GM12878 (cell line): ENCODE measurements around the gene IGIP. TPM values are rescaled to one million over a fixed set of nuclear protein-coding genes. Genes with fewer than 3 reads are reported as not detected.

ENCODE experiments used
- ATF2 ChIP-seq: IDR thresholded peaks from 2 replicates; pipeline ENCODE4 v1.6.1; 2012; ENCODE audit warnings: low read length, inconsistent platforms
- BACH1 ChIP-seq: fragments of 450-650 bp; IDR thresholded peaks from 2 replicates; pipeline ENCODE4 v1.6.1; 2017; ENCODE audit warnings: mild to moderate bottlenecking, borderline replicate concordance
- BHLHE40 ChIP-seq, 2 experiments: fragments of 450-650 bp in 1 of 2; IDR thresholded peaks; 2 replicates each; pipeline ENCODE4 v1.6.1; 2011 to 2017; ENCODE audit warnings: low read depth in 2 of 2, borderline replicate concordance in 1 of 2, improper control_type of control experiment in 1 of 2, low read length in 1 of 2, mild to moderate bottlenecking in 1 of 2
- CBX3 ChIP-seq: fragments of 200-600 bp; sonication (generic); IDR thresholded peaks from 2 replicates; pipeline ENCODE4 v1.6.1; 2016; ENCODE audit warnings: low read depth, borderline replicate concordance
- EED ChIP-seq: sonication (generic); IDR thresholded peaks from 2 replicates; pipeline ENCODE4 v1.6.1; 2016; ENCODE audit warnings: antibody characterized with exemption, low read depth
- GATAD2B ChIP-seq: fragments of 450-650 bp; conservative IDR thresholded peaks from 2 replicates; pipeline ENCODE4 v1.6.1; 2017; ENCODE audit warnings: low read depth, mild to moderate bottlenecking, moderate library complexity
- HDGF ChIP-seq: fragments of 450-650 bp; IDR thresholded peaks from 2 replicates; pipeline ENCODE4 v1.6.1; 2016; ENCODE audit warnings: antibody characterized with exemption
- IRF3 ChIP-seq: fragments of 450-650 bp; IDR thresholded peaks from 2 replicates; pipeline ENCODE4 v1.6.1; 2014; ENCODE audit warnings: mild to moderate bottlenecking
- MAX ChIP-seq: IDR thresholded peaks from 2 replicates; pipeline ENCODE4 v1.6.1; 2012; ENCODE audit warnings: low read depth, low read length, improper control_type of control experiment
- MTA3 ChIP-seq: IDR thresholded peaks from 2 replicates; pipeline ENCODE4 v1.6.1; 2012; ENCODE audit warnings: low read length, inconsistent platforms, borderline replicate concordance
- MYB ChIP-seq: fragments of 150-350 bp; IDR thresholded peaks from 2 replicates; pipeline ENCODE4 v1.6.1; 2014; ENCODE audit warnings: mild to moderate bottlenecking, low read depth, low read length, borderline replicate concordance
- NFIC ChIP-seq: IDR thresholded peaks from 2 replicates; pipeline ENCODE4 v1.6.1; 2012; ENCODE audit warnings: low read depth, mild to moderate bottlenecking, inconsistent platforms, low read length, moderate library complexity
- NFXL1 ChIP-seq: fragments of 450-650 bp; IDR thresholded peaks from 2 replicates; pipeline ENCODE4 v1.6.1; 2017; ENCODE audit warnings: antibody characterized with exemption, mild to moderate bottlenecking, borderline replicate concordance
- NRF1 ChIP-seq: conservative IDR thresholded peaks from 2 replicates; pipeline ENCODE4 v1.6.1; 2011; ENCODE audit warnings: mild to moderate bottlenecking, low read depth, low read length, improper control_type of control experiment
- POLR2AphosphoS5 ChIP-seq: IDR thresholded peaks from 2 replicates; pipeline ENCODE4 v1.6.1; 2011; ENCODE audit warnings: mild to moderate bottlenecking, low read length, inconsistent platforms
- POU2F2 ChIP-seq: IDR thresholded peaks from 3 replicates; pipeline ENCODE4 v1.6.1; 2011; ENCODE audit warnings: low read depth, mild to moderate bottlenecking, low read length, borderline replicate concordance
- RELB ChIP-seq: fragments of 450-650 bp; IDR thresholded peaks from 2 replicates; pipeline ENCODE4 v1.6.1; 2017; ENCODE audit warnings: low read depth, mild to moderate bottlenecking, moderate library complexity
- SIX5 ChIP-seq: IDR thresholded peaks from 2 replicates; pipeline ENCODE4 v1.6.1; 2011; ENCODE audit warnings: mild to moderate bottlenecking, low read depth, low read length, moderate library complexity; ENCODE audit not compliant: severe bottlenecking
- SMAD1 ChIP-seq: fragments of 450-650 bp; IDR thresholded peaks from 2 replicates; pipeline ENCODE4 v1.6.1; 2018; ENCODE audit warnings: mild to moderate bottlenecking, low read depth; ENCODE audit not compliant: partially characterized antibody
- SPI1 ChIP-seq: IDR thresholded peaks from 2 replicates; pipeline ENCODE4 v1.6.1; 2011; ENCODE audit warnings: low read depth, mild to moderate bottlenecking, low read length, moderate library complexity, borderline replicate concordance; ENCODE audit not compliant: insufficient read depth
- TAF1 ChIP-seq: IDR thresholded peaks from 2 replicates; pipeline ENCODE4 v1.6.1; 2011; ENCODE audit warnings: mild to moderate bottlenecking, low read depth, low read length, borderline replicate concordance
- ZBTB40 ChIP-seq: fragments of 450-650 bp; IDR thresholded peaks from 2 replicates; pipeline ENCODE4 v1.6.1; 2016; ENCODE audit warnings: mild to moderate bottlenecking, moderate library complexity, borderline replicate concordance
- ZNF622 ChIP-seq: fragments of 450-650 bp; IDR thresholded peaks from 2 replicates; pipeline ENCODE4 v1.6.1; 2017; ENCODE audit warnings: mild to moderate bottlenecking, inconsistent platforms
- ZZZ3 ChIP-seq: IDR thresholded peaks from 2 replicates; pipeline ENCODE4 v1.6.1; 2011; ENCODE audit warnings: low read depth; ENCODE audit not compliant: control insufficient read depth, insufficient read length
- polyA plus RNA-seq, 11 experiments: library from polyadenylated mRNA; depleted of rRNA in 4 of 11; unstranded in 6 of 11; stranded (reverse) in 5 of 11; fragments of >200 nt; fragmentation: Nextera tagmentation in 4 of 11; fragmentation: Illumina TruSeq in 1 of 11; extraction: Ambion mirVana in 4 of 11; extraction: Trizol in 1 of 11; gene quantifications; 1 replicate in 1 of 11; 2 replicates in 10 of 11; pipeline versions ENCODE4 v1.2.1 to v1.2.3, GENCODE V29; 2011 to 2016; ENCODE audit warnings: inconsistent platforms in 2 of 11, missing spikeins in 2 of 11, low read depth in 1 of 11
- total RNA-seq, 4 experiments: library from RNA; depleted of rRNA in 3 of 4; stranded (reverse); fragments of >200 nt in 3 of 4; fragmentation: Illumina TruSeq in 1 of 4; extraction: Trizol in 1 of 4; gene quantifications; 2 replicates each; pipeline versions ENCODE4 v1.2.1 to v1.2.3, GENCODE V29; 2013 to 2021

IGIP gene
- total and polyA plus RNA-seq, 10 of the 15 experiments (the other 5 are each of a cell fraction or from before 2014, with no cell fraction given) = 0.58 to 3.3 (median 1.9) TPM

- no peak for TF ChIP-seq ZBTB40
- no peak for TF ChIP-seq BACH1
- 0 out of 2 replicates have a peak, but pooled peaks have one; percentile 18 for TF ChIP-seq RELB
- no peak for TF ChIP-seq GATAD2B
- TF ChIP-seq SIX5 = no peak
- TF ChIP-seq MTA3 = no peak
- TF ChIP-seq CBX3 = no peak
- no peak for TF ChIP-seq POU2F2
- no peak for TF ChIP-seq TAF1
- no peak for TF ChIP-seq EED
- no peak for TF ChIP-seq MAX
- TF ChIP-seq SMAD1 = no peak
- peak; percentile 73 for TF ChIP-seq SPI1
- no peak for TF ChIP-seq HDGF
- TF ChIP-seq ATF2 = no peak
- TF ChIP-seq NFIC = peak; percentile 59; the same call in 1 of the 2 replicates
- TF ChIP-seq NRF1 = no peak
- TF ChIP-seq BHLHE40 (IDR thresholded peaks at IDR 0.05; ENCODE audit: borderline replicate concordance in 1 of 2, low read depth in 2 of 2, low read length in 1 of 2) = no peak; a peak in 2 of 4 replicates
- TF ChIP-seq IRF3 = no peak
- TF ChIP-seq MYB = no peak
- no peak for TF ChIP-seq ZZZ3
- TF ChIP-seq POLR2AphosphoS5 = no peak
- TF ChIP-seq ZNF622 = no peak
- TF ChIP-seq NFXL1 = no peak
Observed at GRCh38 chr5:140166911-140167310, 41.2 kb downstream of the IGIP start (continued).
